ENCODE data around the gene ERBIN. TPM values are rescaled to one million over a fixed set of nuclear protein-coding genes. Genes with fewer than 3 reads are reported as not detected.

The ERBIN gene
- total and polyA plus RNA-seq, 2 of the 13 experiments (the other 11 are each of a cell fraction or from before 2014, with no cell fraction given), result 14.4 to 41.7 TPM

DNA sequence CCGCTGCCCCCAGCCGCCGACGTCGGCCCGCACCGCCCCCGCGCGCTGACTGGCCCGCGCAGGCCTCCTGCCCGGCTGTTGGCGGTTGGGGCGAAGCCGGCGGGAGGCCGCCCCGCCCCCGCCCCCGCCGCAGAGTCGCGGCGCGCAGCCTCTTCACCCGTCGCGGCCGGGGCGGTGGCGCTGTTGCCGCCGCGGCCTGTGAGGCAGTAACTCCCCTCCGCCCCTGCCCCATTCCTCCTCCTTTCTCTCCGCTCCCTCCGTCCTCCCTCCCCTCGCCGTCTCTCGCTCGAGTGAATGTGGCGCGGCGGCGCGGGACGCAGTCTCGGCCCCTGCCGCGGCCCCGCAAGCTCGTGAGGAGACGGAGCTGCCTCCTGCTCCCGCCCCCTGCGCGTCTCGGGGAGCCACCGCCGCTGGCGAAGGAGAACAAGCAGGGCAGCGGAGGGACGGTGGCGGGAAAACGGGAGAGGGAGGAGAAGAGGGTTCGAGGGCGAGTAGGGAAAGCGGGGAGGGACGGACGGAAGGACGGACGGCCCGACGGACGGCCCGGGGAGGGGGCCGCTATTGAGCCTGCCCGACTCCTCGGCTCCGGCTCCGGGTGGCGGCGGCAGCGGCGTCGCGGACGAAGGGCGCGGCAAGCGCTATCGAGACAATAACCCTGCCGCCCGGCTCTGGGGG is 637 bp upstream of the ERBIN start (continued):
- TF ChIP-seq, protein P1, sequence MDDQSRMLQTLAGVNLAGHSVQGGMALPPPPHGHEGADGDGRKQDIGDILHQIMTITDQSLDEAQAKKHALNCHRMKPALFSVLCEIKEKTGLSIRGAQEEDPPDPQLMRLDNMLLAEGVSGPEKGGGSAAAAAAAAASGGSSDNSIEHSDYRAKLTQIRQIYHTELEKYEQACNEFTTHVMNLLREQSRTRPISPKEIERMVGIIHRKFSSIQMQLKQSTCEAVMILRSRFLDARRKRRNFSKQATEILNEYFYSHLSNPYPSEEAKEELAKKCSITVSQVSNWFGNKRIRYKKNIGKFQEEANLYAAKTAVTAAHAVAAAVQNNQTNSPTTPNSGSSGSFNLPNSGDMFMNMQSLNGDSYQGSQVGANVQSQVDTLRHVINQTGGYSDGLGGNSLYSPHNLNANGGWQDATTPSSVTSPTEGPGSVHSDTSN (CRISPR knock-in tag; IDR thresholded peaks at IDR 0.05; ENCODE audit: borderline replicate concordance), result no peak
- TF ChIP-seq CENPT (CRISPR knock-in tag; IDR thresholded peaks at IDR 0.05; ENCODE audit: low read depth) (peak; percentile 73; the same call in 1 of the 2 replicates), ZNF124 (CRISPR knock-in tag; IDR thresholded peaks at IDR 0.05) (0 out of 2 replicates have a peak, but pooled peaks have one; percentile 25), ZNF607 (CRISPR knock-in tag; IDR thresholded peaks at IDR 0.05; ENCODE audit: borderline replicate concordance) (peak; percentile 72), ZNF563 (CRISPR knock-in tag; IDR thresholded peaks at IDR 0.05) (peak; percentile 84), ZNF136 (CRISPR knock-in tag; IDR thresholded peaks at IDR 0.05; ENCODE audit: low read depth) (no peak), SKI (IDR thresholded peaks at IDR 0.05; ENCODE audit: partially characterized antibody) (peak; percentile 83), ZNF512B (CRISPR knock-in tag; IDR thresholded peaks at IDR 0.05; ENCODE audit: borderline replicate concordance) (no peak), ZC3H13 (CRISPR knock-in tag; IDR thresholded peaks at IDR 0.05) (no peak), ZNF550 (CRISPR knock-in tag; IDR thresholded peaks at IDR 0.05; ENCODE audit: borderline replicate concordance) (no peak), ZNF619 (CRISPR knock-in tag; IDR thresholded peaks at IDR 0.05) (no peak; the same call in 1 of the 2 replicates), ZNF891 (CRISPR knock-in tag; IDR thresholded peaks at IDR 0.05) (no peak; the same call in 1 of the 2 replicates)
- TF ChIP-seq, protein P2, sequence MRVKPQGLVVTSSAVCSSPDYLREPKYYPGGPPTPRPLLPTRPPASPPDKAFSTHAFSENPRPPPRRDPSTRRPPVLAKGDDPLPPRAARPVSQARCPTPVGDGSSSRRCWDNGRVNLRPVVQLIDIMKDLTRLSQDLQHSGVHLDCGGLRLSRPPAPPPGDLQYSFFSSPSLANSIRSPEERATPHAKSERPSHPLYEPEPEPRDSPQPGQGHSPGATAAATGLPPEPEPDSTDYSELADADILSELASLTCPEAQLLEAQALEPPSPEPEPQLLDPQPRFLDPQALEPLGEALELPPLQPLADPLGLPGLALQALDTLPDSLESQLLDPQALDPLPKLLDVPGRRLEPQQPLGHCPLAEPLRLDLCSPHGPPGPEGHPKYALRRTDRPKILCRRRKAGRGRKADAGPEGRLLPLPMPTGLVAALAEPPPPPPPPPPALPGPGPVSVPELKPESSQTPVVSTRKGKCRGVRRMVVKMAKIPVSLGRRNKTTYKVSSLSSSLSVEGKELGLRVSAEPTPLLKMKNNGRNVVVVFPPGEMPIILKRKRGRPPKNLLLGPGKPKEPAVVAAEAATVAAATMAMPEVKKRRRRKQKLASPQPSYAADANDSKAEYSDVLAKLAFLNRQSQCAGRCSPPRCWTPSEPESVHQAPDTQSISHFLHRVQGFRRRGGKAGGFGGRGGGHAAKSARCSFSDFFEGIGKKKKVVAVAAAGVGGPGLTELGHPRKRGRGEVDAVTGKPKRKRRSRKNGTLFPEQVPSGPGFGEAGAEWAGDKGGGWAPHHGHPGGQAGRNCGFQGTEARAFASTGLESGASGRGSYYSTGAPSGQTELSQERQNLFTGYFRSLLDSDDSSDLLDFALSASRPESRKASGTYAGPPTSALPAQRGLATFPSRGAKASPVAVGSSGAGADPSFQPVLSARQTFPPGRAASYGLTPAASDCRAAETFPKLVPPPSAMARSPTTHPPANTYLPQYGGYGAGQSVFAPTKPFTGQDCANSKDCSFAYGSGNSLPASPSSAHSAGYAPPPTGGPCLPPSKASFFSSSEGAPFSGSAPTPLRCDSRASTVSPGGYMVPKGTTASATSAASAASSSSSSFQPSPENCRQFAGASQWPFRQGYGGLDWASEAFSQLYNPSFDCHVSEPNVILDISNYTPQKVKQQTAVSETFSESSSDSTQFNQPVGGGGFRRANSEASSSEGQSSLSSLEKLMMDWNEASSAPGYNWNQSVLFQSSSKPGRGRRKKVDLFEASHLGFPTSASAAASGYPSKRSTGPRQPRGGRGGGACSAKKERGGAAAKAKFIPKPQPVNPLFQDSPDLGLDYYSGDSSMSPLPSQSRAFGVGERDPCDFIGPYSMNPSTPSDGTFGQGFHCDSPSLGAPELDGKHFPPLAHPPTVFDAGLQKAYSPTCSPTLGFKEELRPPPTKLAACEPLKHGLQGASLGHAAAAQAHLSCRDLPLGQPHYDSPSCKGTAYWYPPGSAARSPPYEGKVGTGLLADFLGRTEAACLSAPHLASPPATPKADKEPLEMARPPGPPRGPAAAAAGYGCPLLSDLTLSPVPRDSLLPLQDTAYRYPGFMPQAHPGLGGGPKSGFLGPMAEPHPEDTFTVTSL (CRISPR knock-in tag; IDR thresholded peaks at IDR 0.05; ENCODE audit: borderline replicate concordance), result no peak
- TF ChIP-seq, protein P3, sequence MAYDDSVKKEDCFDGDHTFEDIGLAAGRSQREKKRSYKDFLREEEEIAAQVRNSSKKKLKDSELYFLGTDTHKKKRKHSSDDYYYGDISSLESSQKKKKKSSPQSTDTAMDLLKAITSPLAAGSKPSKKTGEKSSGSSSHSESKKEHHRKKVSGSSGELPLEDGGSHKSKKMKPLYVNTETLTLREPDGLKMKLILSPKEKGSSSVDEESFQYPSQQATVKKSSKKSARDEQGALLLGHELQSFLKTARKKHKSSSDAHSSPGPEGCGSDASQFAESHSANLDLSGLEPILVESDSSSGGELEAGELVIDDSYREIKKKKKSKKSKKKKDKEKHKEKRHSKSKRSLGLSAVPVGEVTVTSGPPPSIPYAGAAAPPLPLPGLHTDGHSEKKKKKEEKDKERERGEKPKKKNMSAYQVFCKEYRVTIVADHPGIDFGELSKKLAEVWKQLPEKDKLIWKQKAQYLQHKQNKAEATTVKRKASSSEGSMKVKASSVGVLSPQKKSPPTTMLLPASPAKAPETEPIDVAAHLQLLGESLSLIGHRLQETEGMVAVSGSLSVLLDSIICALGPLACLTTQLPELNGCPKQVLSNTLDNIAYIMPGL (CRISPR knock-in tag; IDR thresholded peaks at IDR 0.05; ENCODE audit: borderline replicate concordance in 1 of 2, low read depth in 1 of 2), result peak; percentile 85 to 94
- TF ChIP-seq, protein P4, sequence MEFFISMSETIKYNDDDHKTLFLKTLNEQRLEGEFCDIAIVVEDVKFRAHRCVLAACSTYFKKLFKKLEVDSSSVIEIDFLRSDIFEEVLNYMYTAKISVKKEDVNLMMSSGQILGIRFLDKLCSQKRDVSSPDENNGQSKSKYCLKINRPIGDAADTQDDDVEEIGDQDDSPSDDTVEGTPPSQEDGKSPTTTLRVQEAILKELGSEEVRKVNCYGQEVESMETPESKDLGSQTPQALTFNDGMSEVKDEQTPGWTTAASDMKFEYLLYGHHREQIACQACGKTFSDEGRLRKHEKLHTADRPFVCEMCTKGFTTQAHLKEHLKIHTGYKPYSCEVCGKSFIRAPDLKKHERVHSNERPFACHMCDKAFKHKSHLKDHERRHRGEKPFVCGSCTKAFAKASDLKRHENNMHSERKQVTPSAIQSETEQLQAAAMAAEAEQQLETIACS (CRISPR knock-in tag; IDR thresholded peaks at IDR 0.05), result no peak

All from HepG2 (cell line).